PFSK-1 (cell line): ENCODE results near the gene CDON.

Experiments used
- FOXP2 ChIP-seq: optimal IDR thresholded peaks from 2 replicates; pipeline ENCODE3; 2011; ENCODE audit warnings: borderline replicate concordance, control low read depth, inconsistent platforms; ENCODE audit not compliant: insufficient read depth; ENCODE audit errors: extremely low read length, extremely low read depth
- POLR2AphosphoS5 ChIP-seq: IDR thresholded peaks from 2 replicates; pipeline ENCODE4 v1.6.1; 2012; ENCODE audit warnings: low read depth, mild to moderate bottlenecking, control low read depth, low read length, moderate library complexity
- SIN3A ChIP-seq: IDR thresholded peaks from 2 replicates; pipeline ENCODE4 v1.6.1; 2012; ENCODE audit warnings: mild to moderate bottlenecking, low read length, moderate library complexity, borderline replicate concordance; ENCODE audit not compliant: insufficient read depth
- TAF1 ChIP-seq: IDR thresholded peaks from 2 replicates; pipeline ENCODE4 v1.6.1; 2012; ENCODE audit warnings: low read length, control low read depth, borderline replicate concordance; ENCODE audit not compliant: insufficient read depth
- TF ChIP-seq, protein P1 (sequence below), 2 experiments: IDR thresholded peaks; 2 replicates each; pipeline versions ENCODE4 v1.6.1 to v1.8.0; 2011 to 2012; ENCODE audit warnings: low read depth in 2 of 2, low read length in 2 of 2, control low read depth in 1 of 2, inconsistent platforms in 1 of 2, mild to moderate bottlenecking in 1 of 2, moderate library complexity in 1 of 2; ENCODE audit not compliant: insufficient read depth in 1 of 2

The CDON gene

DNA sequence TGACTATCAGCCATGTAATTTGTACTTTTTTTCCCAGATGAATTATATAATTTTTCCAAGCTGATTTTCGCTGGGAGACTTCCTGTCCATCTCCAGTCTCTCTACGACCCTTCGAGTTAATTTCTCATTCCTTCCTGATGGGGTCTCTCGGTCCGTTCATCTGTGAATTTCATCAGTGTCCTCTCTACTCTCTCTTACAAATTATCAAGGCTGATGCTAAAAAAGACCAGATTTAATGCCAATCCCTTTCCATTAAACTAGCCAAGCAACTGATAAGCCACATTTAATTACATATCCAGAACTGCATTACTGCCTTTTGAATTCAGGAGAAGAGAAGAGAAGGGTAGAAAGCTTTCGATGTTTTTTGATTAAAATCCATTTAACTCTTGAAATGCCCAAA is 91.0 kb downstream of the CDON start:
- TF ChIP-seq SIN3A (no peak), TAF1 (no peak), FOXP2 (no peak), POLR2AphosphoS5 (no peak)
- TF ChIP-seq, protein P1, sequence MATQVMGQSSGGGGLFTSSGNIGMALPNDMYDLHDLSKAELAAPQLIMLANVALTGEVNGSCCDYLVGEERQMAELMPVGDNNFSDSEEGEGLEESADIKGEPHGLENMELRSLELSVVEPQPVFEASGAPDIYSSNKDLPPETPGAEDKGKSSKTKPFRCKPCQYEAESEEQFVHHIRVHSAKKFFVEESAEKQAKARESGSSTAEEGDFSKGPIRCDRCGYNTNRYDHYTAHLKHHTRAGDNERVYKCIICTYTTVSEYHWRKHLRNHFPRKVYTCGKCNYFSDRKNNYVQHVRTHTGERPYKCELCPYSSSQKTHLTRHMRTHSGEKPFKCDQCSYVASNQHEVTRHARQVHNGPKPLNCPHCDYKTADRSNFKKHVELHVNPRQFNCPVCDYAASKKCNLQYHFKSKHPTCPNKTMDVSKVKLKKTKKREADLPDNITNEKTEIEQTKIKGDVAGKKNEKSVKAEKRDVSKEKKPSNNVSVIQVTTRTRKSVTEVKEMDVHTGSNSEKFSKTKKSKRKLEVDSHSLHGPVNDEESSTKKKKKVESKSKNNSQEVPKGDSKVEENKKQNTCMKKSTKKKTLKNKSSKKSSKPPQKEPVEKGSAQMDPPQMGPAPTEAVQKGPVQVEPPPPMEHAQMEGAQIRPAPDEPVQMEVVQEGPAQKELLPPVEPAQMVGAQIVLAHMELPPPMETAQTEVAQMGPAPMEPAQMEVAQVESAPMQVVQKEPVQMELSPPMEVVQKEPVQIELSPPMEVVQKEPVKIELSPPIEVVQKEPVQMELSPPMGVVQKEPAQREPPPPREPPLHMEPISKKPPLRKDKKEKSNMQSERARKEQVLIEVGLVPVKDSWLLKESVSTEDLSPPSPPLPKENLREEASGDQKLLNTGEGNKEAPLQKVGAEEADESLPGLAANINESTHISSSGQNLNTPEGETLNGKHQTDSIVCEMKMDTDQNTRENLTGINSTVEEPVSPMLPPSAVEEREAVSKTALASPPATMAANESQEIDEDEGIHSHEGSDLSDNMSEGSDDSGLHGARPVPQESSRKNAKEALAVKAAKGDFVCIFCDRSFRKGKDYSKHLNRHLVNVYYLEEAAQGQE (IDR thresholded peaks at IDR 0.05; ENCODE audit: insufficient read depth in 1 of 2, low read depth in 2 of 2, low read length in 2 of 2), result no peak

DNA sequence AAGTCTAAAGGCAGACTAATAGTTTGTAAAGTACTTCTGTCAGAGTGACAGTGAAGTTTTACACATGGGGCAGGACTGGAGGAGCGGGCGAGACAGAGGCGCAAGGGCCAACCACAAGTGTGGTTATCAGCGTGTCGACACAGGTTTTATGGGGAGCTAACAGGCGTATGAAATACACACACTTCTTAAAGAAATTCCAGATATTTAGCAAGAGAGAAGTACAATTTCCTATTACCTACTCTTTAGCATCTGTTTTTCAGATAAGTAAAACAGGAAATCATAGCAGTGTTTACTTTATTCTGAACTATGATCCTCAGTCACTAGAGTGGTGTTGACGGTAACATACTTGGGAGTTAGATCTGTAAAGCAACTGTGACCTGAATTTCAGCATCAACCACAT is 94.3 kb downstream of the CDON start:
- TF ChIP-seq TAF1, result no peak
- TF ChIP-seq, protein P1 (IDR thresholded peaks at IDR 0.05; ENCODE audit: insufficient read depth in 1 of 2, low read depth in 2 of 2, low read length in 2 of 2), result no peak

DNA sequence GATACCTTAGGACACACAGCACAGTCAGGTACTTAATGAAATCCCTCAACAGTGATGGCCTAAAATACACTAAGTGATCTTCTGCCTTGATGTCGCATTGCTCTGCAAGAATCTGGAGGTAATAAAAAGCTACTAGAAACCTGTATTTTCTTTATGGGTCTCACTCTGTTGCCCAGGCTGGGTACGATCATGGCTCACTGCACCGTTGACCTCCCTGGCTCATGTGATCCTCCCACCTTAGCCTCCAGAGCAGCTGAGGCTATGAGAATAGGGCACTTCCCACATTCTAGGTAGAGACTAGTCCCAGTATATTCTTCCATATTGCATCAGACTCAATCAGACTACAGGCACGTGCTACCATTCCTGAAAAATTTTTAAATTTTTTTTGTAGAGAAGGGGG is 95.2 kb downstream of the CDON start:
- no peak for TF ChIP-seq POLR2AphosphoS5
- TF ChIP-seq, protein P1 (IDR thresholded peaks at IDR 0.05; ENCODE audit: insufficient read depth in 1 of 2, low read depth in 2 of 2, low read length in 2 of 2), result no peak
- no peak for TF ChIP-seq FOXP2
- no peak for TF ChIP-seq SIN3A
- TF ChIP-seq TAF1, result no peak

DNA sequence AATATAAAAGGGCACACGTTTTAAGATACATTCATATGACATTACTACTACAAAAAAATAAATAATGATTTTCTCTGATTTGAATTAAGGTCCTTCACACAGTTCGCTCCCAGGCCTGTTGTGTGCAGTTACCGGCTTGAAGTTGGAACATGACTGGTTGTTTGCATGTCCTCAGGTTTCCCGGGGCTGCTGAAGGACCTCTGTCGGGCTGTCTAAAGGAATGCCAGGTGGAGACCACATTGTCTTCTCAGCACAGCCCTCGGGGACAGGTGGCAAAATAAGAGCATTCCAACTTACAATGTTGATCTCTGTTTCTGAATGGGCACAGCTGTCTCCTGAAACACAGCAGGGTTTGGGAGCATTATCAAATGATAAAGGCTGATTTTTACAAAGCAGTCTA is 101.9 kb downstream of the CDON start:
- TF ChIP-seq SIN3A (no peak), POLR2AphosphoS5 (no peak), TAF1 (no peak), FOXP2 (no peak)
- TF ChIP-seq, protein P1 (IDR thresholded peaks at IDR 0.05; ENCODE audit: insufficient read depth in 1 of 2, low read depth in 2 of 2, low read length in 2 of 2), result no peak

DNA sequence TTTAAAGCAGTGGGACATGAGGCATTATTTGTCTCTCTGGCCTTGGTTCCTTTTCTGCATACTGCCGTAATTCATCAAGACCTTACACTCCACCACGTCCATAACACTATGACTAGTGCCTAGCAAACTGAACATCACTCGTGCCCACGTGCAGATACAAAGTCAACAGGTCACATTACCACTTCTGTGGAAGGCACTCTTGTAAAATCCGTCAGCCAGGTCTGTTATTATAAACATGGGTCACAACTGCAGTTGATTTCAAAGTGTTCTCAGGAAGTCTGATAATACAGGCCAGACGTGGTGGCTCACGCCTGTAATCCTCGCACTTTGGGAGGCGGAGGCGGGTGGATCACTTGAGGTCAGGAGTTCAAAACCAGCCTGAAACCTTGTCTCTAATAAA is 102.7 kb downstream of the CDON start:
- no peak for TF ChIP-seq TAF1
- TF ChIP-seq, protein P1 (IDR thresholded peaks at IDR 0.05; ENCODE audit: insufficient read depth in 1 of 2, low read depth in 2 of 2, low read length in 2 of 2), result no peak
- TF ChIP-seq FOXP2, result no peak
- TF ChIP-seq POLR2AphosphoS5, result no peak
- no peak for TF ChIP-seq SIN3A
